NCI-H345 treated with DMSO at 0.1 percent for 48 hours (cell line): ENCODE measurements around the gene TBC1D16.

Source experiments
- DNase-seq: peaks from one replicate; lab custom pipeline; 2025; ENCODE audit not compliant: unreplicated experiment; lab: John Stamatoyannopoulos, UW

The TBC1D16 gene

GRCh38 chr17:79929257-79930061, 106.2 kb downstream of the TBC1D16 start:
- no peak for DNase-seq

- DNase-seq, result no peak
These were observed 107.0 kb downstream of the TBC1D16 start for GRCh38 chr17:79928502-79929256.

- no peak for DNase-seq
These were observed 107.8 kb downstream of the TBC1D16 start for GRCh38 chr17:79927688-79928501.

- DNase-seq, result no peak
These were observed 108.5 kb downstream of the TBC1D16 start for GRCh38 chr17:79927136-79927661.

- DNase-seq, result no peak
These were observed 109.0 kb downstream of the TBC1D16 start for GRCh38 chr17:79926605-79927135.

- DNase-seq, result no peak
These were observed 109.5 kb downstream of the TBC1D16 start for GRCh38 chr17:79926142-79926604.

GRCh38 chr17:79925242-79925957, 110.3 kb downstream of the TBC1D16 start:
- DNase-seq, result no peak

DNA sequence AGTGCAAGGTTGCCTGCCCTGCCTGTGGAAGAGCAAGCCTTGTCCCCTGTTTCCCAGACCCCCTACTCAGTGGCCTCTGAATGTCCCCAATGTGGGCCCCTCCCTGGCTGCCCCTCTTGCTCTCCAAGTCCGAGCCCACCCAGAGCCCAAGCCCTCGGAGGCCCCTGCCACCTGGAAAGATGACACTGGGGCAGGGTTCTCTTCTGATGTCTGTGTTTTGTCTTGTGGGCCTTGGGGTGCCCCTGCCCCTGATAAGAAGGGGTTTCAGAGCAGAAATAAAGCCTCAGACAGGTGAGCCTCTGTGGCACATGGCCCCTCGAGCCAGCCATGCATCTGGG, 111.1 kb downstream of the TBC1D16 start:
- no peak for DNase-seq

- DNase-seq, result peak; percentile 20
These were observed 111.6 kb downstream of the TBC1D16 start for GRCh38 chr17:79923974-79924638.

- no peak for DNase-seq
These were observed 112.9 kb downstream of the TBC1D16 start for GRCh38 chr17:79922798-79923197.

DNA sequence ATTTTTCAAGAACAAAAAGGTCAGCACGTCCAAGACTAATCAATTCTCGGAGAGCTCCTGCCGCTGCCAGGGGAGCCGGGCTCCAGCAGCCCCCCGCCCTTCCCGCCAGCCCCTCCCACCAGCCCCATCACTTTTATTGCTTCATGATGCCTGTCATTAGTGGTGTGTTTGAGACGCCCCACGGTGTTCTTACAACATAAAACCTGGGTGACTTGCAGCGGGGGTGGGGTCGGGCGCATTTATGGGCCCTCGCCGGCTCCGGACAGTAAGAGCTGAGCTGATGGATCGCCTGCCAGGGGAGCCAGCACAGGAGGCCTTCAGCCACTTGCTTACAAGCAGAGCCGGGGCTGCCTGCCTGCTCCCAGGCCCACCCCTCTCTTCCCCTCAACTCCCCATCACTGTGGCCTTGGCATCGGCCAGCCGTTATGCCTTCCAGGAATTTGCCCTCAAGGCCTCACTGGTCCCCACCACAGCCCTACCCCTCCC, 113.5 kb downstream of the TBC1D16 start:
- no peak for DNase-seq

DNA sequence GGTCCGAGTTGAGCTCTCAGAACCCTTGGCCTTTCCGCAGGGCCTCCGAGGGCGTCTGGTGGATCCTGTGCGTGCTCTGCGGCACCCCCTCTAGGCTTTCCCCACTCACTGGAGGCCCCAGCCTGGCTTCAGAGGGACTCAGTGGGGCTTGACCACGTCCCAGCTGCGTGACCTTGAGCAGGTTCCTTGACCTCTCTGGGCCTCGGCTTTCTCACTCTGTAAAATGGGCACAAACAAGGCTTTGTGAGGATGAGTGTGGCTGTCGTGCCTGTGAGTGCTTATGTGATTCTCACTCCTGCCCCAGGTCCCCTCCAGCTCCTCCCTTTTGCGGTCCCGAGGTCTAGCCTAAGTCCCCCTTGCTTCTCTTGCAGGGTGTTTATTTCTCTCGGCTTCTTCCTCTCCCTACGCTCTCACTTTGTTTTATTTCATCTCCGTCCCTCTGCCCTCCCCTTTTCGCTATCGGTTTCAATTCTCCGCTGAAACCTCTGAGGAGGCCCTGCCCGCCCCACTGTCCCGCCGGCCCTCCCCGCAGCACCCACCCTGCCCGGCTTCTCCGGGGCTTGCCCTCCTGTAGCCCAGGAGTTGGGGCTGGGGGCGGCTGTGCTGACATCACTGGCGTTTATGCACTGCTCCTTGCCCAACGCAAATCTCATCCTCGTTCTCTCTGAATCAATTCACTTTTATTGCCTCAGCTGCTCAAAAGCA, 114.1 kb downstream of the TBC1D16 start:
- no peak for DNase-seq

- DNase-seq, result no peak
These were observed 114.8 kb downstream of the TBC1D16 start for GRCh38 chr17:79920751-79921410.

GRCh38 chr17:79919862-79920720, 115.6 kb downstream of the TBC1D16 start:
- DNase-seq, result no peak

- DNase-seq, result no peak
These were observed 116.5 kb downstream of the TBC1D16 start for GRCh38 chr17:79919164-79919585.

- DNase-seq, result no peak
These were observed 117.0 kb downstream of the TBC1D16 start for GRCh38 chr17:79918581-79919163.

GRCh38 chr17:79917902-79918484, 117.7 kb downstream of the TBC1D16 start:
- no peak for DNase-seq
